Testis (tissue), 2 donors: ENCODE data around the gene ANO8.

Experiments
- POLR2A ChIP-seq: fragments of 450-650 bp; IDR thresholded peaks from one replicate; pipeline ENCODE4 v1.6.1; 2017; ENCODE audit warnings: antibody characterized with exemption, mild to moderate bottlenecking, moderate library complexity
- TF ChIP-seq, protein P1 (sequence below), 3 experiments: fragments of 450-650 bp in 2 of 3; fragments of 200-600 bp in 1 of 3; sonication (generic) in 1 of 3; IDR thresholded peaks; one replicate each; pipeline ENCODE4 v1.5.1; 2016 to 2019; ENCODE audit warnings: antibody characterized with exemption in 3 of 3, mild to moderate bottlenecking in 2 of 3, moderate library complexity in 1 of 3

- TF ChIP-seq, protein P1, sequence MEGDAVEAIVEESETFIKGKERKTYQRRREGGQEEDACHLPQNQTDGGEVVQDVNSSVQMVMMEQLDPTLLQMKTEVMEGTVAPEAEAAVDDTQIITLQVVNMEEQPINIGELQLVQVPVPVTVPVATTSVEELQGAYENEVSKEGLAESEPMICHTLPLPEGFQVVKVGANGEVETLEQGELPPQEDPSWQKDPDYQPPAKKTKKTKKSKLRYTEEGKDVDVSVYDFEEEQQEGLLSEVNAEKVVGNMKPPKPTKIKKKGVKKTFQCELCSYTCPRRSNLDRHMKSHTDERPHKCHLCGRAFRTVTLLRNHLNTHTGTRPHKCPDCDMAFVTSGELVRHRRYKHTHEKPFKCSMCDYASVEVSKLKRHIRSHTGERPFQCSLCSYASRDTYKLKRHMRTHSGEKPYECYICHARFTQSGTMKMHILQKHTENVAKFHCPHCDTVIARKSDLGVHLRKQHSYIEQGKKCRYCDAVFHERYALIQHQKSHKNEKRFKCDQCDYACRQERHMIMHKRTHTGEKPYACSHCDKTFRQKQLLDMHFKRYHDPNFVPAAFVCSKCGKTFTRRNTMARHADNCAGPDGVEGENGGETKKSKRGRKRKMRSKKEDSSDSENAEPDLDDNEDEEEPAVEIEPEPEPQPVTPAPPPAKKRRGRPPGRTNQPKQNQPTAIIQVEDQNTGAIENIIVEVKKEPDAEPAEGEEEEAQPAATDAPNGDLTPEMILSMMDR (IDR thresholded peaks at IDR 0.05), result no peak
- TF ChIP-seq POLR2A, result no peak
Measured at GRCh38 chr19:17309965-17310461, 24.6 kb downstream of the ANO8 start.
